ENCODE data around the gene TMEM44.

- no peak for TF ChIP-seq POLR2AphosphoS5 (IDR thresholded peaks at IDR 0.05; ENCODE audit: low read depth, low read length)
- no peak for TF ChIP-seq POLR2A (IDR thresholded peaks at IDR 0.05; ENCODE audit: low read depth, low read length)
Observed at GRCh38 chr3:194621947-194622346, 11.3 kb downstream of the TMEM44 start.

Data from GM12892 (cell line).